CD4-positive, alpha-beta T cell treated with Interleukin-15 for 4 hours (primary cell): ENCODE measurements around the gene FAM163B.

ENCODE experiments used
- DNase-seq: peaks from one replicate; pipeline ENCODE4 v3.0.0-alpha.2; 2020; ENCODE audit warnings: low spot score

The FAM163B gene

DNA sequence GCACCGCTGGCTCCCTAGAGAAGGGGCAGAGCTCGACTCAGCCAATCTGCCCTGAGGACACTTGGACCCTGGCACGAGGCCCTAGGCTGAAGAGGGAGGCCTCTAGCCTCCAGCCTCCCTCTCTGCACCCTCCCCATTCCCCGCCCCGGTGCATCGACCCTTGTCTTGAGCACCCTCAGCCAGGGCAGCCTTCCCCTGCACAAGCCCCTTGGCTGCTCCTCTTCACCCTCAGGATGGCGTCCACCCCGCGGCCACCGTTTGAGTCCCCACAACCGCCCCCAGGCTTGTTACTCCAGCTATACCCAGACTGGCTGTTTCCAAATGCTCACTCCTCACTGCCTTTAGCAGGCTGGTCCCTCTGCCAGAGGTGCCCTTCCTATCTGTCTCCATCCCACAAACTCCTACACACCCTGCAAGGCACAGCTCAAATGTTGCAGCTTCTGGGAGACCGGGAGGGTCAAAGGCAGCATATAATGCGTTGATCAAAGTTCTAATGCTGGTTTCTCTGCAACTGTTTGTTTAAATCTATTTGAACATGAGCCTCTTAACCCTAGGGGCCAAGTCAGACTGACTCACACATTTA, 6.5 kb upstream of the FAM163B start:
- no peak for DNase-seq

DNA sequence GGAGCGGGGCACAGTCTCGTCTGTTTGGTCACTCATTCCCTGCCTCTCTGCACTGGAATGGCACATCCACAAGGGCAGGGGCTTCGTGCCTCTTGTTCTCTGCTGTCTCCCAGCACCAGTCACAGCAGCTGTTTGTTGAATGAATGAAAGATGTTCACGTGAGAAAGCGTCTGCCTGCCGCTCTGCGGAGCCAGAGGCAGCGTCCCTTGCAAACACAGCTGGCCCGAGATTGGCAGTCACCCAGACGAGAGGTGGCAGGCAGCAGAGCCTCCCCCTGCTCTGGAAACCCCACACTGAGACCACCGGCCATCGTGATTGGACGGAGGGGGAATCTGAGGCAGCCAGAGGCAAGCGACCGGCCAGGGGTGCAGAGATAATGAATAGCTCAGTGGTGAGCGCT, 6.0 kb upstream of the FAM163B start:
- no peak for DNase-seq

DNA sequence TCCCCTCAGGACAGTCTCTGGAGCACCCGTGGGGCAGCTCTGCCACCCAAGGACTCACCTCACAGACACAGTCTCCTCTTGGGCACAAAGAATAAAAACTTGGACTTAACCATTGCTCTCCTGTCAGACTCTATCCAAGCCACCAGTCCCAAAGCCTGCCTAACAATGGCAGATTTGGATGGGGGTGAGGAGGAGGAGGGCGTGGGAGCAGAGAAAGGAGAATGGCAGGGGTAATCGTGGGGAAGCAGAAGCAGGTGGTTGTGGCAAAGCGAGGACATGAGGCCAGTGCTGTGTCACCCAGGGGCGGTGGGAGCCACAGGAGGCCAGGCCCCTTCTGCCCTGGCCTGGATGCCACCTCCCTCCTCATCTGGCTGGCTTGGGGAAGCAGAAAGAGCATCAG, 5.5 kb upstream of the FAM163B start:
- no peak for DNase-seq

DNA sequence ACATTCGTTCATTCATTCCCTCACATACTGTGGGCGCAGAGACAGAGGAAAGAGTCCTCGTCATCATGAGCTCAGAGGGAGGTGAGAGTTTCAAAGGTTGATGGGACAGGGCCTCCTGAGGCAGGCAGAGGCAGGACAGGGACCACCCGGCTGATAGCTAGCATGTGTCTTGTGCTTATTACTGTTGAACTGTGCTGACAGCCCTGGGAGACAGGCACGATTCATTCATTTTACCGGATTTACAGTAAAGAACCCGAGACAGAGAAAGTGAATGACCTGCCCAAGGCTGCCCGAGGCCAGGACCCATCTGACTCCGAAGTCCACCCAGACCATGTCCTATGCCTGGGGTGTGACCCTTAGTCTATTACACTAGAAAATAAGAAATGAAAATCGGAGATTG, 4.9 kb upstream of the FAM163B start:
- no peak for DNase-seq

DNA sequence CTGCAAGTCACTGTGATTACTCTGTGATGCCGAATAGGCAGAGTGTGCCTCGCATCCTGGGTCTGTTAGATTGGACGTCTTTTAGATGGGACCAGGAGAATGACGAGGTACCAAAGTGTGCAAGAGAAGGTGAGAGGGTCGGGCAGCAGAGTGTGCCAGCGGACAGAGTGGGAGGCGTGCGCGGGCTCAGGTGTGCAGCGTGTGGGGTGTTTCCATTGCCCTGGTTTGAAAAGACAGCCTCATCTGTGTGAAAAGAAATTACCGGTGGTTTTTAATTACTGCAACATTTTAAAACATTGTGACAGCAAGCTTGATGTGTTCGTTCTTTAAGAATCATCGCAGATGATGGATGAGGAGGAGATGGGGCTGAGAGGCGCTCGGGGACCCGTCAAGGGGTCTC, 4.2 kb upstream of the FAM163B start:
- DNase-seq, result no peak

DNA sequence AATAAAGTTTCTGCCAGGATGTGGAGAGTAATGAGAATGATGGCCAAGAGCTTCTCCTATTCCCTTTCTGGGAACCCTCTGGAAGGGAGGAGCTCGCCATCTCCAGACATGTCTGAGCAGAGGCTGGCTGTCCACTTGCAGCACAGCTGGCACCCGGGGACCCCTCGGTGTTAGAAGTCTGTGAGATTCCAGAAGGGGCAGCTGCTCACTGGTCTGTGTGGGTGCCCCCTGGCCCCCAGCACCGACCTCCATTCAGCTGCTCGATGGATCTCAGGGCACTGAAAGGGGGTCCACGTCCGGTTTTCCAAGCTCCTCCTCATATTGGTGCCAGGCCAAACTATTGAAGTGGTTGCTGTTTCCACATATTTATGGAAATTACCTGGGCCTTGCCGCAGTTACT, 3.6 kb upstream of the FAM163B start:
- DNase-seq, result no peak

DNA sequence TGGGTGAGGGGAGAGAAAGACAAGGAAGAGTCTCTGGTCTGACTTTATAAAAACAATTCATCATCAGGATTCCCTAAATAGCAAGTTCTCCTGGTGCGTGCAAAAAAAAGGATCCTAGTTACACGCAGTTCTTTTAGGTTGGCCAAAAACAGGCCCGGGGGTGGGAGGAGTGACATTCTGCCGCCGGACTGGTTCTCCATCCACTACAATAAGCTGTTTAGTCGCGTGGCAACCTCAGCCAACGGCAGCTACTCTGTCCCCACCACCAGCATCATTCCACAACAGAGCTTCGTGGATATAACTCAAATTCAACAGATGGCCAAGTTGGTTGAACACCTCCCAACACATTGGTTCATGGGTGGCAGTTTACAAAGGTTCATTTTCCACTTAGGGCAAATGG, 2.9 kb upstream of the FAM163B start:
- no peak for DNase-seq

DNA sequence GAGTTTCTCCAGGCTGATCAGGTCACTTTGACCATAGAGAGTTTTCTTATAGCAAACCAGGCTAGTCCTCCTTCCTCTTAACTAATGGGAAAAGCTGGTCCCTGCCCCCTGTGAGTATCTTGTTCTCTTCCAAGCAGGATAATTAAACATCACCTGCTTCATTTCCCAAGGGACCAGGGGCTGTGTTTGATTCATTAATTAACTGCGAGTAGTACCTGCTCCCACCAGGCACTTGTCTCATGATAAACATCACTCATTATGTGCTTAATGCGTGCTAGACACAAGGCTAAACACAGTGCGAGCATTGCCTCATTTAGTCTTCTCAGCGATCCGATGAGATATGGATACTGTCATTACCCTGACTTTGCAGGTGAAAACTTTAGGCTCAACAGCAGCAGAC, 1.7 kb upstream of the FAM163B start:
- DNase-seq, result no peak

DNA sequence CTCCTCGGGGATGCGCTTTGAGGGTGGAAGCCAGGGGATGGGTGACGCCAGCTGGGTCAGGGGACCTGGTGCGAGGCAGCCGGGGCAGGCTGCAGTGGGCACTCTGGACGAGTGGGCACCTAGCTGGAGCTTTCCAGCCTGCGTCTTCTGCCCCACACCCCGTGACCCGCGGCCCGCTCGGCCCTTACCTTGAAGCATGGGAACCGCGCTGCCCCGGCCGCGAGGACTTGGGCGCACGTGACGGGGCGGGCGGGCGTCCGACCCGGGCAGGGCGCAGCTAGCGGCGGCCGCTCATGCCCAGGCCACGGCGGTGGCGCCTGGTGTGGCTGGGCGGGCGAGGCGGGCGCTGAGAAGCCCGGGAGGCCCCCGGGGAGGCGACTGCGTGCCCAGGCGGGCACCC, 300 bp downstream of the FAM163B start:
- no peak for DNase-seq

DNA sequence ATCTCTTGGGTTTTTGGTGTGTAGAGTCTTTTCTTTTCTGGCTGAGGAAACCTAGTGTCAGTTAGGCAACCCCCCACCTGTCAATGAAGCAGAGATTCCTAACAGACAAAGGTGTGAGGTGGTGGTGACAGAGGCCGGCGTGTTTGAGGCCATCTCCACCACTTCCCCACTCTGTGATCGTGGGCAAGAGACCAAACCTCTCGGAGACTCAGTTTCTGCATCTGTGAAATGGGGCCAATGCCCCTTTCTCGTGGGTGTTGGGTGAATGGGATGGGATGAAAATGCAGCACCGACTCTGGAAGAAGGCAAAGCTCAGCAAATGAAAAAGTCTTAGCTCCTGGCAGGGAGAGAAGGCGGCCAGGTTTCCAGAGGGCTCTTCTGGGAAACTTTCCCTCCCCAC, 807 bp downstream of the FAM163B start:
- no peak for DNase-seq

DNA sequence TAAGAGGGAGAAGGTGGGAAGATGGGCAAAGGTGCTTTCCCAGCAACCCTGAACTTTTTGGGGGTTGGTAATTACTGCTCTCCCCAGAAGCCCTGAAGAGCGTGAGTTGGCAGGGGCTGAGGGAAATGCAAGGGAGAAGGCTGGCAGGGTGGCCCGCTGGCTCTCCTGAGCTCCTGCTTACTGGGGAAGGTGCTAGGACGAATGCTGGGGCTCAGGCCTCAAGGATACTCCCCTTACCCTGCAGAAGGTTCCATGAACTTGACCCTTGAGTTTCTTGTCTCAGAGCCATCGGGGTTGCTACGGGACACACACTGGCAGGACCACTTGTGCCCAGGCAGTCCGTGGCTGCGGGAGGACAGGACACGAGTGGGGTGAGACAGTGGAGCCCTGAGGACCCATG, 1.2 kb downstream of the FAM163B start:
- no peak for DNase-seq

DNA sequence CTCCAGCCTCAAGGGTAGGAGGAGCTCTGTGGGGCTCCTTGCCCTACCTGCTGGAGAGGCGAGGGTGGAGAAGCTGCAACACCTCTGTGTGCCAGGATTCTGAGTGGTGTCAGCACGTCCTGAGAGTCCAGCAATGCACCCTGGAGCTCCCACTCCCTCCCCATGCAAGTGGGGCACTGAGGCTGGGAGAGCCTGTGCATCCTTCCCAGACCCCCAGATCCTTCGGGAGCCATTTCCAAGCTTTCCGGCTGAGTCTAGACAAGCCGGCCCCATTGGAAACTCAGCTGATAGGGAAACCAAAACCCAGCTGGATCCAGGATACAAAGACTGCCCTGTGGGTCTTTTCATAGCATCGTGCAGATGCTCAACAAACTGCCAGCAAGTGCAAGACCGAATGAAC, 1.8 kb downstream of the FAM163B start:
- DNase-seq, result no peak

DNA sequence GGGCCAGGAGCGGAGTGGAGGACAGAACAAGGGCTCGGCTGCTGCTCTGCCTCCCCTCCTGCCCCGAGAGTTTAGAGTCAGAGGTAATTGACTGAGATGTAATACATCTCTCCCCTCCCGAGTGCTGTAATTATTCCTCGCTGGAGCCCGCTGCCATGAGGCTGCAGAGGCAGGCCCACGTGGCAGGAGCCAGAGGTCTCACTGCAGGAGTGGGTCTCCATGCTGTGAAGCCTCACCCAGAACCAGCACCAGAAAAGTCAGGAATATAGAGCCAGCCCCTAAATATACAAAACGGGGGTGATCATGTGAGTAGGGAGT, 2.5 kb downstream of the FAM163B start:
- DNase-seq, result no peak

DNA sequence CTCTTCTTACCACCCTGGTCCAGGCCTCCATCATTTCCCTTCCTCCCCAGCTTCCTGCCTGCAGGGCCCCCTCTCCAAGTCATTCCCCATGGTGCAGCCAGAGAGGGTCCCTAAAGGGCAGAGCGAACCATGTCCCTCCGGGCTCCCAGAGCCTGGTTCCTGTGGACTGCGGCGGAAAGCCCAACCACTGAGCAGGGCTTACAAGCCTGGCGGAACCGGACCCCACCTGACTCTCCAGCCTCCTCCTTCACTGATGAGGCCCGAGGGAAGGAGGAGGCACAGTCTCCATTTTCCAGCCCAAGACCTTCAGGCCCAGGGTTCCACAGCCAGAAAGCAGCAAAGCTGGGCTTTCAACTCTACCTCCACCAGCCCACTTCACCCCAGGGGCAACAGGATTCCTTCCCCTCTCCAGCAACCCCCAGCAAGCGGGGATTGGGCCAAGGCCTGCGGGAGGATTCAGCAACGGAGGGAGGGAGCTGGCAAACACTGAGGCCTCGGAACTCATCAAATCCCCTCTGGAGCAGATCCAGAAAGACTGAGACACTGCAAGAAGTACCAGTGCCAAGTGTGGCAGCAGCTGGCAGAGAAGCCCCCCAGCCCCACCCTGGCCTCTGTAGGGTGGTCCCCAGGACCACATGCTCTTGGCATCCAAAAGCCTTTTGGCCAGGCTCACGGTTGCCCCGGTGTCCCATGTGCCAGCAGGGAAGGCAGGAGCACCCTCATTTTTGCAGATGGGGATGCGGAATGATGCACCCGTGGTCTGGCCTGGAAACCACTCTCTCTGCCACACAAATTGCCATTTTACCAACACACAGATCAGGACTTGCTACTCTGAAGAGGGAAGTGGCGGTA, 3.1 kb downstream of the FAM163B start:
- DNase-seq, result no peak

DNA sequence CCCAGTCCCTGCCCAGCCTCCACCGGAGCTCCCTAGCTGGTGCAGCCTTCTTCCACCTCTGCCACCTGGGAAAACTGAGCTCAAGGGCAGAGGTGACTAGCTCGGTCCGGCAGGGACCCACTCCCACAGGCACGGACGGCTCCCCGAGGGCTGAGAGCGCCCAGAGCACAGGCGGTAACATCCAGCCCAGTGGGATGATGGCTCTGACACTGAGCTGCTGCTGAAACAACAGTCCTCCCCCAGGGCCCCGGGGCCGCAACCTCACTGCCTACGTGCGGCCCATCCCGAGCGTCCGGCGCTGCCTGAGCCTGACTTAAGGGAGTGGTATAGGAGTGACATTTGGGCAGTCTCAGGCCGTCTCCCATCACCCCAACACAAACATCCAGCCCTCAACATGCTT, 3.7 kb downstream of the FAM163B start:
- no peak for DNase-seq

DNA sequence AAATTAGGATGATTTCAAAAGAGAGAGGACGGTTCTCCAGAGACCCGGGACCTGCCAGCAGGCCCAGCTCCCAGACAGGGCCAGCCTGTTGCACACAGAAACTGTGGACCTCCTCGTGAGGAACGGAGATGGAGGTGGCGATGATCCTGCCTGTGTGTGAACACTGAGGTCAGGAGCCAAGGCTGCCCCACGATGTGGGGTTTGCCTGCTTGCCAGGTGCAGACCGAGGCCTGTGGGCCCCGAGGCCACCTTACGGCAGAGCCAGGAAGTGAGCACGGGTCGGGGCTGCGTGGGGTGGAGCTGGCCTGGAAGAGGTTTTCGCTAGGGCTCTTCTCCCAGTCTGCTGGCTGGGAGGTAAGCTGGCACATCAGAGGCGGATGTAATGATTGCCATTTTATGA, 4.3 kb downstream of the FAM163B start:
- no peak for DNase-seq

DNA sequence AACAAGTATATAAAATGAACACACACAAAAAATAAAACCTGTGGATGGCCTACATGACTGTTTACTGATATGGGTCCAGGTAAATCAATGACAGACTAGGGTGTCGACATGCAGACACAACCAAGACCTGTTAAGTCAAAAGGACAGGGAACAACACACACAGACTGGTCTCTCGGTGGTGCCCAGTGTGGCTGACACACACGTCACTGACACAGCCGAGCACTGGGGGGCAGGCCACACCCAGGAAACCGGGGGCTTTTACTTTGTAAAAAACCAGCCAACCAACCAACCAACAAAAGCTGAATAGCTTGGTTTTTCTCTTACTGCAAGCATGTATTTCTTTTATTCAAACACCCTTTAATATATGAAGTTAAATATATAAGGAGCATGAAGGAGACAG, 5.0 kb downstream of the FAM163B start:
- DNase-seq, result peak; percentile 22

DNA sequence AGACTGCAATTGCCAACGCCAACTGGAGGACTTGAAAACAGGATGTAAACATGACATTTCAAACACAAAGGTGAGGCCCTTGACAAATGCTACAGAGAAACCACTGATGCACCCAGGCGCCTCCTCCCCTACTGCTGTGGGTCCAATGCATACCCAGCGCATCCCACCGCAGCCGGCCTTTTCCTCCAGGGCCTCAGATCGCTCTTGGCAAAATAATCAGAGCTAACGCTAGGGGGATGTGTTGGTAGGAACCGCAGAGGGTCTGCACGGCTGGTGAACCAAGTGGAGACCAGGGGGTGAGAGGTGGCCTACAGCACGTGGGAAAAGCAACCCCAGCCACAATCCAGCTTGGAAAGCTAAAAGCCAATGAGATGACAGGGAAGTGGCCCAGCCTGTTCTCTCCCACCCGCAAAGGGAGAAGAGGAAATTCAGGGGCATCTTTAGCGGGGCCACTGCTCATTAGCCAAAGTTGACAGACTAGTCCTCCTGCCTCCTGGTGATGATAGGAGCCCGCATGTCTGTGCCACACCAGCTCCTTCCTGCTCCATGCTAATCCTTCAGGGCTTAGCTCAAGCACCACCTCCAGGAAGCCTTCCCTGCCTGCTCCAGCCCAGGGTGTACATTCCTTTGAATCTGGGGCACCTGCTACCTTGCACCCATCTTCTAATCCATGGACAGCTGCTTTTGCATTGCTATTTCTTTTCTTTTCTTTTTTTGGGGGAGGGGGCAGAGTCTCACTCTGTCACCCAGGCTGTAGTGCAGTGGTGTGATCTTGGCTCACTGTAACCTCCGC, 5.9 kb downstream of the FAM163B start:
- DNase-seq, result no peak

DNA sequence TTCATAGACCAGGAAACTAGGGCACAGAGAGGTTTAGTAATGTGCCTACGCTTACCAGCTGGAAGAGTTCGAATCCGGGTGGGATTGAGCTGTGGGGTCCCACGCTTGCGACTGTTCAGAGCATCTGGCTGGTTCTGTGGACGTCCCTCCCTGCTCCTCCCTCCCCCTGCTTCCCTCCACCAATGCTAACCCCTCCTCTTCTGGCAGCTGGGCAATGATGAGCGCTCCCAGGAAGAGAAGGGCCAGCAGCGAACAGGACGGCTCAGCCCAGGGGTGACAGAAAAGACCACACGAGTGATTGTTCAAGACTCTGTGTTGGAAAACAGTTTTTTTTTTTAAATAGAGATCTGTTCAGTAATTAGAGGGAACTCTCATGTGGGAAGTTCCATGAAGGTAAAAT, 6.9 kb downstream of the FAM163B start:
- DNase-seq, result no peak

DNA sequence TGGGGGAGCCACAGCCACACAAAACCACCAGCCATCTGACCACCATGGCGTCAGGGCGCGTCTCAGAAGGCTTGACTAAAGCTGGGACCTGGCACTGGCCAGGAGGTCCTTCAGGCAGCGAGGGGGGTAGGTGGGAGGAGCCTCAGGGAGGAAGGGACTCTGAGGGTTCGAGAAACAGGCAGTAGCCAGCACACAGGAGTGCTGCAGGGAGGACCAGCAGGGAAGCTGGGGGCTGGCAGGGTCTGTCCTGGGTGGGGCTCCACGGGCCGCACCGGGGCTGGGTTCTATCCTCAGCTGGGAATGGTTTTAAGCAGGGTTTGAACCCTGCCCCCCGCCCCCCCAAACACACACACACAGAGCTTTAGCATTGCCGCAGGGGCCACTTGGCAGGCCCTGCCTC, 7.4 kb downstream of the FAM163B start:
- DNase-seq, result no peak

DNA sequence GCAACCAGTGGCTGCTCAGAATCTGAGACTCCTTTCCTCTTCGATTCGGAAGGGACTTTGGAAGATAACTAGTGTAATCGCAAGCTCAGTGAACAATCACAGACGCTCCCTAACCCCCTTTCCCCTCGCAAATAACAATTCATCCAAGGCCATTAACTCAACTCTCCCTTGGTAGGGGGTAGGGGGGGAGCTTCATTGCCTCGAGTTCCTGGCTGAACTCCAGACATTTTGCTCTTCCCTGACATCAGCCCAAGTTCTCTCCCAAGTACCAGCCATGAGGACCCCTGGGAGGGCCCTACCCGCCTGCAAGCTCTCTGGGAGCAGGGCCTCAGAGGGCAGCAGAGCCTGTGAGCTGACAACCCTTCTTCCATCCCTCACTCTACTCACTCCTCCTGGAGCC, 8.4 kb downstream of the FAM163B start:
- no peak for DNase-seq

DNA sequence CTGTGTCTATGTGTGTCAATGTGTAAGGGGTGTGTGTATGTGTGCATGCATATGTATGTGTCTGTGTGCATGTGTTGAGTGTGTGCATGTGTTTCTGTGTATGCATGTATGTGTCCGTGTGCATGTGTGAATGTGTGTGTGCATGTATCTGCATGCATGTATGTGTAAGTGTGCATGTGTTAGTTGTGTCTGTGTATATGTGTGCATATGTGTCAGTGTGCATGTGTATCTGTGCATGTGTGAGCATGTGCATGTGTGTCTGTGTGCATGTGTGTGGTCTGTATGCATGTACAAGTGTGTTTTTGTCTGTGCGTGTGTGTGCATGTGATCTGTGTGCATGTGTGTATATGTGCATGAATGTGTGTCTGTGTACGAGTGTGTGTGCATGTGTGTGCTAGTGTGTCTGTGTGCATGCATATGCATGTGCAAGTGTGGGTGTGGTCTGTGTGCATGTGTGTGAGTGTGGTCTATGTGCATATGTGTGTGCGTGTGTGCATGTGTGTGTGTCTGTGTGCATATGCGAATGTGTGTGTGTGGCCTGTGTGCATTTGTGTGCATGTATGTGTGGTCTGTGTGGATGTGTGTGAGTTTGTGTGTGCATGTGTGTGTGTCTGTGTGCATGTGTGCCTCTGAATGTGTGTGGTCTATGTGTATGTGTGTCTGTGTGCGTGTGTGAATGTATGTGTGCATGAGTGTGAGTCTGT, 9.6 kb downstream of the FAM163B start:
- no peak for DNase-seq

DNA sequence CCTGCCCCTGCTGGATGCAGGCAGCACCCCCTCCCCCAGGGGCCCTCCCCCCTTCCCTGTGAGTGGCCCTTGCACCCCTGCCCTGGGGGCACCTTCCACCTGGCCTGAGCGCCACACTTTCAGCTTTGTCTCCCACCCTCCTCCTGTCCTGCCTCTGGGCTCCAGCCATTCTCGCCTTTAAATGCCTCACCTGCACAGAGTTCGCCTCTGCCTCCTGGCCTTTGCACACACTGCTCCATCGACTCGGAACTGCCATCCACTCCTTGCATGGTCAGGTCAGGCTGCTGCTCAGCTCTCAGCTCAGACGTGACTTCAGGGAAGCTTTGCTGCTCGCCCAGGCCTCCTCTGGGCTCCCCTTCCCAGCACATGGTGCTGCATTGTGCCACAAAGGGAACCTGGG, 10.2 kb downstream of the FAM163B start:
- DNase-seq, result no peak
